PC-3 (cell line): ENCODE measurements around the gene N4BP2L1. TPM values are rescaled to one million over a fixed set of nuclear protein-coding genes. Genes with fewer than 3 reads are reported as not detected.

Experiments used
- ATAC-seq: fragments of 200-7000 bp; cut with Tn5 transposase; 2 replicates; pipeline ENCODE4 v1.9.1; 2020; ENCODE audit warnings: mild to moderate bottlenecking, moderate library complexity
- BruUV-seq: library from RNA; stranded (reverse); fragments of 400-500 nt; replicated peaks from 2 replicates; lab custom pipeline; 2021; lab: Mats Ljungman, UMichigan
- CTCF ChIA-PET: fragments of 300-600 bp; sonication (Branson Sonifier 250); formaldehyde crosslinking; loops from one replicate; lab custom pipeline; 2022; ENCODE audit warnings: antibody characterized with exemption; lab: Charles Lee
- POLR2A ChIA-PET: fragments of 300-600 bp; sonication (Branson Sonifier 250); formaldehyde crosslinking; loops from one replicate; lab custom pipeline; 2022; ENCODE audit warnings: antibody characterized with exemption; ENCODE audit not compliant: unreplicated experiment; lab: Charles Lee
- DNase-seq: peaks from one replicate; pipeline ENCODE4 v3.0.0-alpha.2; 2015
- H2AFZ ChIP-seq: fragments of 300-600 bp; sonication (generic); 2 replicates; pipeline ENCODE4 v1.6.0; 2016; ENCODE audit warnings: antibody characterized with exemption, low read length
- H3F3A ChIP-seq: fragments of 300-600 bp; sonication (generic); one replicate; pipeline ENCODE4 v1.6.0; 2017; ENCODE audit warnings: antibody characterized with exemption, low read length, control low read depth, mild to moderate bottlenecking; ENCODE audit not compliant: unreplicated experiment
- H3K27ac ChIP-seq: fragments of 300-600 bp; sonication (generic); 2 replicates; pipeline ENCODE4 v1.5.1; 2016; ENCODE audit warnings: mild to moderate bottlenecking, low read length
- H3K27me3 ChIP-seq: fragments of 300-600 bp; sonication (generic); 2 replicates; pipeline ENCODE4 v1.6.1; 2016; ENCODE audit warnings: low read length, mixed read lengths
- H3K36me3 ChIP-seq: fragments of 300-600 bp; sonication (generic); 2 replicates; pipeline ENCODE4 v1.6.1; 2016; ENCODE audit warnings: low read depth, mixed run types, low read length, mixed read lengths
- H3K4me1 ChIP-seq: fragments of 300-600 bp; sonication (generic); 2 replicates; pipeline ENCODE4 v1.5.1; 2016; ENCODE audit warnings: low read length; ENCODE audit not compliant: insufficient read depth
- H3K4me2 ChIP-seq: fragments of 300-600 bp; sonication (generic); 2 replicates; pipeline ENCODE4 v1.6.0; 2016; ENCODE audit warnings: low read length
- H3K4me3 ChIP-seq: fragments of 300-600 bp; sonication (generic); 2 replicates; pipeline ENCODE4 v1.5.1; 2016; ENCODE audit warnings: mild to moderate bottlenecking, low read length, mixed read lengths
- H3K79me2 ChIP-seq: fragments of 300-600 bp; sonication (generic); 2 replicates; pipeline ENCODE4 v1.6.1; 2017; ENCODE audit warnings: low read length, mixed read lengths
- H3K9ac ChIP-seq: fragments of 300-600 bp; sonication (generic); 2 replicates; pipeline ENCODE4 v1.6.0; 2016; ENCODE audit warnings: mild to moderate bottlenecking, low read length
- H3K9me2 ChIP-seq: fragments of 300-600 bp; sonication (generic); replicated peaks from 2 replicates; pipeline ENCODE4 v1.6.1; 2016; ENCODE audit warnings: mixed run types, low read length, mixed read lengths
- H3K9me3 ChIP-seq: fragments of 300-600 bp; sonication (generic); 2 replicates; pipeline ENCODE4 v1.6.1; 2016; ENCODE audit warnings: low read length, mixed read lengths
- H4K20me1 ChIP-seq: fragments of 300-600 bp; sonication (generic); 2 replicates; pipeline ENCODE4 v1.6.1; 2016; ENCODE audit warnings: low read length, mixed read lengths
- CTCF ChIP-seq: fragments of 300-600 bp; sonication (generic); conservative IDR thresholded peaks from 2 replicates; pipeline ENCODE4 v1.5.1; 2017; ENCODE audit warnings: antibody characterized with exemption, low read depth, mild to moderate bottlenecking, low read length
- EZH2 ChIP-seq: fragments of 300-600 bp; sonication (generic); IDR thresholded peaks from one replicate; pipeline ENCODE4 v1.6.1; 2017; ENCODE audit warnings: antibody characterized with exemption, mild to moderate bottlenecking, low read length; ENCODE audit not compliant: unreplicated experiment
- EZH2phosphoT487 ChIP-seq: fragments of 300-600 bp; sonication (generic); IDR thresholded peaks from 2 replicates; pipeline ENCODE4 v1.6.1; 2018; ENCODE audit warnings: mild to moderate bottlenecking, antibody characterized with exemption, low read length, borderline replicate concordance
- intact Hi-C: fragments of 100-400 bp; cut with micrococcal nuclease; formaldehyde crosslinking; loops from 2 replicates; pipeline ENCODE4 v1.9.0; 2023
- total RNA-seq: library from RNA; depleted of rRNA; stranded (reverse); fragments of >200 nt; gene quantifications from 2 replicates; pipeline ENCODE4 v1.2.3, GENCODE V29; 2014

N4BP2L1 gene
- total RNA-seq, 1 experiment from 2014 or later, result 0.15 TPM

GRCh38 chr13:32423592-32423991 lies 4.3 kb downstream of the N4BP2L1 start:
- DNase-seq (no peak), ATAC-seq (no peak)
- no peak overlapping the region for H3K4me2 ChIP-seq
- no peaks in the 10 kb centered on the region for H3K79me2 ChIP-seq
- H3K4me3 ChIP-seq, result no peak overlapping the region
- ChIA-PET CTCF (no interaction called here), POLR2A (interaction anchor here (0.7 kb wide), 1 partner anchor 108 kb away, joined by 3 read pairs; the partner anchor contains the start of gene BRCA2)
- no peaks in the 10 kb centered on the region for H3K36me3 ChIP-seq
- H3K9ac ChIP-seq, result no peak overlapping the region
- intact Hi-C loops, result loop anchor here (10.0 kb wide), 1 partner anchor 109 kb away; the partner anchor contains the start of genes BRCA2 and ZAR1L
- H3K27ac ChIP-seq, result no peak overlapping the region
- H4K20me1 ChIP-seq, result no peaks in the 10 kb centered on the region
- H2AFZ ChIP-seq, result no peak overlapping the region
- no peaks in the 10 kb centered on the region for H3F3A ChIP-seq
- no TSS peak for BruUV-seq
- H3K9me3 ChIP-seq, result no peaks in the 10 kb centered on the region
- no peaks in the 10 kb centered on the region for H3K9me2 ChIP-seq
- TF ChIP-seq EZH2, result no peak
- TF ChIP-seq EZH2phosphoT487, result no peak
- no peak for TF ChIP-seq CTCF
- no peaks in the 10 kb centered on the region for H3K27me3 ChIP-seq
- peaks cover 8% of the 10 kb centered on the region; the same call in 1 of the 2 replicates for H3K4me1 ChIP-seq

DNA sequence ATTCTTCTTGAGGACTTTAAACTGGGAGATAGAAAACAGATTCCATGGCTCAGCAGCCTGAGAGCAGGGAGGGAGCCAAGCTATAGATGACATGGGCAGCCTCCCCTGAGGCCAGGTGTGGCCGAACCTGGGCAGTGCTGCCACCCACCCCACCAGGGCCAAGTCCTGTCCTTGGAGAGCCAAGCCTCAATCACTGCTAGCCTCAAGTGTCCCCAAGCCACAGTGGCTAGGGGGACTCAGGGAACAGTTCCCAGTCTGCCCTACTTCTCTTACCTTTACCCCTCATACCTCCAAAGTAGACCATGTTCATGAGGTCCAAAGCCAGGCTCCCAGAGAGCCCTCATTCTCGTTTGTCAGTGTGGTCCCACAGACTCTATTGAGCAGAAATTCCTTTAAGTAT lies 8.1 kb downstream of the N4BP2L1 start:
- no peak for TF ChIP-seq EZH2phosphoT487
- TF ChIP-seq EZH2, result no peak
- TF ChIP-seq CTCF, result no peak
- no TSS peak for BruUV-seq
- POLR2A ChIA-PET, result no interaction called here
- Histone ChIP-seq H3F3A (no peaks in the 10 kb centered on the region), H4K20me1 (no peaks in the 10 kb centered on the region), H2AFZ (no peak overlapping the region), H3K4me3 (no peak overlapping the region), H3K27ac (no peak overlapping the region), H3K36me3 (no peaks in the 10 kb centered on the region), H3K4me1 (no peaks in the 10 kb centered on the region), H3K9ac (no peak overlapping the region), H3K27me3 (no peaks in the 10 kb centered on the region), H3K9me3 (no peaks in the 10 kb centered on the region), H3K79me2 (no peaks in the 10 kb centered on the region), H3K9me2 (no peaks in the 10 kb centered on the region), H3K4me2 (no peak overlapping the region)
- no peak for ATAC-seq
- intact Hi-C loops, result loop anchor here (10.0 kb wide), 2 partner anchors 105 to 255 kb away; partner anchors contain the start of genes BRCA2 and ZAR1L
- CTCF ChIA-PET, result no interaction called here
- DNase-seq, result no peak

DNA sequence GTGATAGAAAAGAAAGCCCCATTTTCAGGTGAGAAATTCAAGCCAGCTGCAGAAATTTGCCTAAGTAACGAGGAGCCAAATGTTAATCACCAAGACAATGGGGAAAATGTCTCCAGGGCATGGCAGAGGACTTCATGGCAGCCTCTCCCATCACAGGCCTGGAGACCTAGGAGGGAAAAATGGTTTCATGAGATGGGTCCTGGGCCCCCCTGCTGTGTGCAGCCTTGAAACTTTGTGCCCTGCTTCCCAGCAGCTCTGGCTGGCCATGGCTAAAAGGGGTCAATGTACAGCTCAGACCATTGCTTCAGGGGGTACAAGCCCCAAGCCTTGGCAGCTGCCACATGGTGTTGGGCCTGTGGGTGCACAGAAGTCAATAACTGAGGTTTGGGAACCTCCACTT lies 9.9 kb downstream of the N4BP2L1 start:
- no peak overlapping the region for H3K4me2 ChIP-seq
- no peaks in the 10 kb centered on the region for H3K36me3 ChIP-seq
- no peak for TF ChIP-seq EZH2phosphoT487
- TF ChIP-seq CTCF, result no peak
- TF ChIP-seq EZH2, result no peak
- CTCF ChIA-PET, result no interaction called here
- no peaks in the 10 kb centered on the region for H3F3A ChIP-seq
- no peaks in the 10 kb centered on the region for H3K9me3 ChIP-seq
- no TSS peak for BruUV-seq
- no peaks in the 10 kb centered on the region for H4K20me1 ChIP-seq
- H3K27ac ChIP-seq, result no peak overlapping the region
- no peaks in the 10 kb centered on the region for H3K79me2 ChIP-seq
- no peak overlapping the region for H3K4me3 ChIP-seq
- POLR2A ChIA-PET, result no interaction called here
- intact Hi-C loops, result loop anchor here (10.0 kb wide), 1 partner anchor 253 kb away; no protein-coding TSS in a partner anchor
- H3K4me1 ChIP-seq, result no peaks in the 10 kb centered on the region
- no peak for DNase-seq
- H3K27me3 ChIP-seq, result no peaks in the 10 kb centered on the region
- no peak overlapping the region for H3K9ac ChIP-seq
- no peaks in the 10 kb centered on the region for H3K9me2 ChIP-seq
- no peak overlapping the region for H2AFZ ChIP-seq
- ATAC-seq, result no peak
